Thoracic aorta (tissue), 2 donors: ENCODE data around the gene NOC2L. TPM values are rescaled to one million over a fixed set of nuclear protein-coding genes. Genes with fewer than 3 reads are reported as not detected.
"Not testable (repeated sequence)": the region's sequence is repeated elsewhere in the genome, so short reads cannot be mapped to it uniquely, and the experiment has no call there.

ENCODE experiments used
- ATAC-seq: fragments of 150-250 bp; one replicate; pipeline ENCODE4 v1.8.0; 2017; ENCODE audit warnings: low read depth; ENCODE audit not compliant: insufficient number of reproducible peaks, low FRiP score
- DNase-seq: peaks from one replicate; pipeline ENCODE4 v3.0.0-alpha.2; 2020; ENCODE audit warnings: low spot score
- H3K27ac ChIP-seq, 2 donors: fragments of 200-600 bp; sonication (generic); 1 replicate in 1 of 2; 2 replicates in 1 of 2; pipeline ENCODE4 v1.5.1; 2016; ENCODE audit warnings: mild to moderate bottlenecking in 2 of 2, moderate library complexity in 2 of 2
- H3K27me3 ChIP-seq: fragments of 200-600 bp; sonication (generic); replicated peaks from 2 replicates; pipeline ENCODE4 v1.6.0; 2016; ENCODE audit warnings: mild to moderate bottlenecking; ENCODE audit not compliant: insufficient read depth
- H3K36me3 ChIP-seq: fragments of 200-600 bp; sonication (generic); one replicate; pipeline ENCODE4 v1.5.1; 2016
- H3K4me1 ChIP-seq, 2 donors: fragments of 200-600 bp; sonication (generic); 1 replicate in 1 of 2; 2 replicates in 1 of 2; pipeline versions ENCODE4 v1.5.1 to v1.6.0; 2016; ENCODE audit warnings: low read depth in 2 of 2, mild to moderate bottlenecking in 1 of 2; ENCODE audit not compliant: control insufficient read depth in 1 of 2
- H3K4me3 ChIP-seq: fragments of 200-600 bp; sonication (generic); 2 replicates; pipeline ENCODE4 v1.5.1; 2016; ENCODE audit warnings: mild to moderate bottlenecking
- H3K9me3 ChIP-seq: fragments of 200-600 bp; sonication (generic); 2 replicates; pipeline ENCODE4 v1.5.1; 2016
- total RNA-seq, 2 donors: library from RNA; depleted of rRNA; stranded (reverse); fragments of >200 nt; gene quantifications; one replicate each; pipeline versions ENCODE4 v1.1.0 to v1.2.3, GENCODE V29; 2016
- TF ChIP-seq, protein P1 (sequence below): fragments of 200-600 bp; sonication (generic); IDR thresholded peaks from one replicate; pipeline ENCODE4 v1.5.1; 2019; ENCODE audit warnings: antibody characterized with exemption

Gene NOC2L
- total RNA-seq, 2 donors from 2014 or later = 33.8 to 47.2 TPM

GRCh38 chr1:991895-992294 lies 32.8 kb upstream of the NOC2L start:
- Histone ChIP-seq H3K4me1 (peaks cover 0 to under 1% of the 10 kb centered on the region in 2 donors), H3K4me3 (no peak overlapping the region), H3K27me3 (no peaks in the 10 kb centered on the region), H3K9me3 (peaks cover 5% of the 10 kb centered on the region), H3K36me3 (no peaks in the 10 kb centered on the region), H3K27ac (no peak overlapping the region)
- no peak for ATAC-seq
- DNase-seq = no peak
- TF ChIP-seq, protein P1, sequence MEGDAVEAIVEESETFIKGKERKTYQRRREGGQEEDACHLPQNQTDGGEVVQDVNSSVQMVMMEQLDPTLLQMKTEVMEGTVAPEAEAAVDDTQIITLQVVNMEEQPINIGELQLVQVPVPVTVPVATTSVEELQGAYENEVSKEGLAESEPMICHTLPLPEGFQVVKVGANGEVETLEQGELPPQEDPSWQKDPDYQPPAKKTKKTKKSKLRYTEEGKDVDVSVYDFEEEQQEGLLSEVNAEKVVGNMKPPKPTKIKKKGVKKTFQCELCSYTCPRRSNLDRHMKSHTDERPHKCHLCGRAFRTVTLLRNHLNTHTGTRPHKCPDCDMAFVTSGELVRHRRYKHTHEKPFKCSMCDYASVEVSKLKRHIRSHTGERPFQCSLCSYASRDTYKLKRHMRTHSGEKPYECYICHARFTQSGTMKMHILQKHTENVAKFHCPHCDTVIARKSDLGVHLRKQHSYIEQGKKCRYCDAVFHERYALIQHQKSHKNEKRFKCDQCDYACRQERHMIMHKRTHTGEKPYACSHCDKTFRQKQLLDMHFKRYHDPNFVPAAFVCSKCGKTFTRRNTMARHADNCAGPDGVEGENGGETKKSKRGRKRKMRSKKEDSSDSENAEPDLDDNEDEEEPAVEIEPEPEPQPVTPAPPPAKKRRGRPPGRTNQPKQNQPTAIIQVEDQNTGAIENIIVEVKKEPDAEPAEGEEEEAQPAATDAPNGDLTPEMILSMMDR = no peak

DNA sequence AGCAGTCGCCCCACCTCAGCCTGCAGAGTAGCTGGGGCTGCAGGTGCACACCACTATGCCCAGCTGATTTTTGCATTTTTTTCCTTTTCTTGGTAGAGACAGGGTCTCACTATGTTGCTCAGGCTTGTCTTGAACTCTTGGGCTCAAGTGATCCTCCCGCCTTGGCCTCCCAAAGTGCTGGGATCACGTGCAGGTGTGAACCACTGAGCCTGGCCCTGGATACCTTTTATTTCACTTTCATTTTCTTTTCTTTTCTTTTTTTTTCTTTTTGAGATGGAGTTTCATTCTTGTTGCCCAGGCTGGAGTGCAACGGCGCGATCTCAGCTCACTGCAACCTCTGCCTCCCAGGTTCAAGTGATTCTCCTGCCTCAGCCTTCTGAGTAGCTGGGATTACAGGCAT lies 32.2 kb upstream of the NOC2L start:
- H3K36me3 ChIP-seq, H3K4me3 ChIP-seq, H3K27ac ChIP-seq, DNase-seq, H3K4me1 ChIP-seq, ATAC-seq, H3K27me3 ChIP-seq, H3K9me3 ChIP-seq: not testable (repeated sequence)

DNA sequence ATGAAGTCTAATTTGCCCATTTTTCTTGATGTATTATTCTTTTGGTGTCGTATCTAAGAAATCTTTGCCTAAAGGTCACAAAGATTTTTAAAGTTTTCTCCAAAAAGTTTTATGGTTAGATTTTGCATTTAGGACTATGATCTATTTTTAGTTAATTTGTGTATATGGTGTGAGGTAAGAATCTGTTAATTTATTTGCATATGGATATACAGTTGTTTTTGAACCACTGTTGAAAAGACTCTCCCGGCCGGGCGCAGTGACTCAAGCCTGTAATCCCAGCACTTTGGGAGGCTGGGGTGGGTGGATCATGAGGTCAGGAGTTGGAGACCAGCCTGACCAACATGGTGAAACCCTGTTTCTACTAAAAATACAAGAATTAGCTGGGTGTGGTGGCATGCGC lies 29.0 kb upstream of the NOC2L start:
- not testable (repeated sequence) for ATAC-seq, H3K9me3 ChIP-seq, H3K4me3 ChIP-seq, H3K27me3 ChIP-seq, H3K36me3 ChIP-seq, H3K27ac ChIP-seq, DNase-seq, H3K4me1 ChIP-seq

DNA sequence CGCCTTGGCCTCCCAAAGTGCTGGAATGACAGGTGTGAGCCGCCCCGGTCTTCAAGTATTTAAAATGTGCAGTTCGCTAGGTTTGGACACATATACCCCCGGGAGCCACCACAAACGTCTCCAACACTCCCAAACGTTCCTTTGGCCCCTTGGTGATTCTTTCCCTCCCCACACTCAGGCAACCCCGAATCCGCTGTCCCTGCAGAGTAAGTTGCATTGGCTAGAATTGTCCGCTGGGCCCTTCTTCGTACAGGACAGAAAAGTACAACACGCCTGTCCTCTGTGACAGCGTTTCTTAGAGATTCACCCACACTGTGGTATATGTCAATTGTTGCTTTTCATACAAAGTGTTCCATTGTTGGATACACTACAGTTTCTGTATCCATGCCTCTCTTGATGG lies 26.1 kb upstream of the NOC2L start:
- H3K4me1 ChIP-seq = peaks cover 0 to 8% of the 10 kb centered on the region in 2 donors
- no peak overlapping the region for H3K27ac ChIP-seq
- ATAC-seq (no peak), DNase-seq (no peak)
- H3K27me3 ChIP-seq = no peaks in the 10 kb centered on the region
- no peak overlapping the region for H3K4me3 ChIP-seq
- TF ChIP-seq, protein P1 = no peak
- no peaks in the 10 kb centered on the region for H3K36me3 ChIP-seq
- H3K9me3 ChIP-seq = no peaks in the 10 kb centered on the region

DNA sequence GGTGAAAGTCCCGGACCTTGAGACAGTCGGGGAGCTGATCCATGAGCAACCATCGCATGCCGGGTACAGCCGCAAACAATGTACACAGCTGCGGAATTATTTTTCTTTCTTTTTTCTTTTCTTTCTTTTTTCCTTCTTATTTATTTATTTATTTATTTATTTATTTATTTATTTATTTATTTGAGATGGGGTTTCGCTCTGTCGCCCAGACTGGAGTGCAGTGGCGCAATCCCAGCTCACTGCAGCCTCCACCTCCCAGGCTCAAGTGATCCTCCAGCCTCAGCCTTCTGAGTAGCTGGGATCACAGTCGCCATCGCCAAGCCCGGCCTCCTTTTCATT lies 25.4 kb upstream of the NOC2L start:
- no peak overlapping the region for H3K27ac ChIP-seq
- H3K27me3 ChIP-seq = no peaks in the 10 kb centered on the region
- peaks cover 0 to 8% of the 10 kb centered on the region in 2 donors for H3K4me1 ChIP-seq
- no peaks in the 10 kb centered on the region for H3K36me3 ChIP-seq
- peak overlapping the region; percentile 51 for H3K4me3 ChIP-seq
- ATAC-seq = no peak
- TF ChIP-seq, protein P1 = no peak
- H3K9me3 ChIP-seq = no peaks in the 10 kb centered on the region
- DNase-seq = no peak

DNA sequence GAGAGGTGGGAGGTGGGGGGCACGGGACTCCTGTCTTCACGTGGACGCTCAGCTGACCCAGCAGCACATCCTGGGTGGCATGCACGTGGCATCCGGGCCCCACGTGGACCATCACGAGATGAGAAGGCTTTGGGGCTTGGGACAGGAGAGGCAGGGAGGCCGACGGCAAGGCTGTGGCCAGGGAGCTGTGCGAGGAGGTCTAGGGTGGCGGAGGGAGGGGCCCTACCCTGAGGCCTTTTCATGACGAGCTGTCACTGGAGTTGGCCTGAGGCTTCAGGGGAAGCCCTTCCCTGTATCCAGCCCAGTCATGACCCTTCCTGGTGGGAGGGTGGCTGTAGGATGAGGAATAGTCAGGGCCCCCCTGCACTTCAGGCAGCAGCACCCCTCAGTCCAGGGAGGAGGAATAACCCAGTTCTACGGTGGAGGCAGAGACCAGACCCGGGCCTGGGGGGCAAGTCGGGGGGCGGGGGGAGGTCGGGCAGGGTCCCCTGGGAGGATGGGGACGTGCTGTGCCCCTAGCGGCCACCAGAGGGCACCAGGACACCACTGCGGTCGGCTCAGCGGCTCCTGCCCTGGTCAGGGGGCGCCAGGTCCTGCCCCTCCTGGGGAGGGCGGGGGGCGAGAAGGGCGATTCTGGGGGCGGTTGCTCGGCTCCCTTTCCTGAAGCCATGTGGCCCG lies 24.9 kb upstream of the NOC2L start:
- TF ChIP-seq, protein P1 = peak; percentile 98
- no peak for ATAC-seq
- Histone ChIP-seq H3K36me3 (no peaks in the 10 kb centered on the region), H3K9me3 (no peaks in the 10 kb centered on the region), H3K4me1 (peaks cover 0 to 8% of the 10 kb centered on the region in 2 donors), H3K4me3 (peak overlapping the region; percentile 51), H3K27ac (no peak overlapping the region), H3K27me3 (no peaks in the 10 kb centered on the region)
- no peak for DNase-seq
